Measurements from ENCODE around the gene CREM.

- no peak for TF ChIP-seq POLR2A (IDR thresholded peaks at IDR 0.05; ENCODE audit: low read depth, low read length)
- TF ChIP-seq MAFK (IDR thresholded peaks at IDR 0.05; ENCODE audit: low read depth, low read length): no peak
- TF ChIP-seq, protein P1, sequence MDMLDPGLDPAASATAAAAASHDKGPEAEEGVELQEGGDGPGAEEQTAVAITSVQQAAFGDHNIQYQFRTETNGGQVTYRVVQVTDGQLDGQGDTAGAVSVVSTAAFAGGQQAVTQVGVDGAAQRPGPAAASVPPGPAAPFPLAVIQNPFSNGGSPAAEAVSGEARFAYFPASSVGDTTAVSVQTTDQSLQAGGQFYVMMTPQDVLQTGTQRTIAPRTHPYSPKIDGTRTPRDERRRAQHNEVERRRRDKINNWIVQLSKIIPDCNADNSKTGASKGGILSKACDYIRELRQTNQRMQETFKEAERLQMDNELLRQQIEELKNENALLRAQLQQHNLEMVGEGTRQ (IDR thresholded peaks at IDR 0.05; ENCODE audit: low read depth, low read length): no peak
- TF ChIP-seq CTCF (conservative IDR thresholded peaks at IDR 0.05; ENCODE audit: low read depth, low read length): no peak
- no peak for TF ChIP-seq RFX5 (IDR thresholded peaks at IDR 0.05; ENCODE audit: low read depth, low read length)
- no peak for TF ChIP-seq MXI1 (IDR thresholded peaks at IDR 0.05; ENCODE audit: borderline replicate concordance, low read depth, low read length)
- TF ChIP-seq SMC3 (IDR thresholded peaks at IDR 0.05; ENCODE audit: low read depth, low read length): no peak
- TF ChIP-seq BHLHE40 (IDR thresholded peaks at IDR 0.05; ENCODE audit: low read depth, low read length): no peak
- TF ChIP-seq MAZ (IDR thresholded peaks at IDR 0.05; ENCODE audit: borderline replicate concordance, low read depth, low read length): no peak
Measured at GRCh38 chr10:35124540-35124939, 2.1 kb upstream of the CREM start.

All from IMR-90 (cell line).